ENCODE data around the gene NCOA3.
A peak's percentile ranks its signal among the peaks of the same experiment; 100 is the strongest.
"Not testable (repeated sequence)": the region's sequence is repeated elsewhere in the genome, so short reads cannot be mapped to it uniquely, and the experiment has no call there.

The NCOA3 gene

GRCh38 chr20:47501482-47502270, at the start of gene NCOA3:
NCOA3 (plus strand) TSS chr20:47501887; CDS start chr20:47622248, 120,361 bp downstream.
- peak; percentile 97 for DNase-seq (ENCODE audit: low read depth, low spot score)

- DNase-seq (ENCODE audit: low read depth, low spot score): no peak
Measured at GRCh38 chr20:47452736-47453161, 48.9 kb upstream of the NCOA3 start.

GRCh38 chr20:47453167-47453782, 48.4 kb upstream of the NCOA3 start:
- peak; percentile 91 for DNase-seq (ENCODE audit: low read depth, low spot score)

- peak; percentile 57 for DNase-seq (ENCODE audit: low read depth, low spot score)
Measured at GRCh38 chr20:47454298-47455132, 47.2 kb upstream of the NCOA3 start.

GRCh38 chr20:47455133-47456040, 46.3 kb upstream of the NCOA3 start:
- peak; percentile 32 for DNase-seq (ENCODE audit: low read depth, low spot score)

- DNase-seq (ENCODE audit: low read depth, low spot score): no peak
Measured at GRCh38 chr20:47456041-47456537, 45.6 kb upstream of the NCOA3 start.

- DNase-seq (ENCODE audit: low read depth, low spot score): no peak
Measured at GRCh38 chr20:47456952-47457724, 44.5 kb upstream of the NCOA3 start.

- not testable (repeated sequence) for DNase-seq (ENCODE audit: low read depth, low spot score)
Measured at GRCh38 chr20:47458280-47459050, 43.2 kb upstream of the NCOA3 start.

GRCh38 chr20:47459344-47460073, 42.2 kb upstream of the NCOA3 start:
- DNase-seq (ENCODE audit: low read depth, low spot score): no peak

GRCh38 chr20:47460761-47461112, 41.0 kb upstream of the NCOA3 start:
- not testable (repeated sequence) for DNase-seq (ENCODE audit: low read depth, low spot score)

- DNase-seq (ENCODE audit: low read depth, low spot score): no peak
Measured at GRCh38 chr20:47461120-47461685, 40.5 kb upstream of the NCOA3 start.

- not testable (repeated sequence) for DNase-seq (ENCODE audit: low read depth, low spot score)
Measured at GRCh38 chr20:47461906-47462305, 39.8 kb upstream of the NCOA3 start.

- DNase-seq (ENCODE audit: low read depth, low spot score): no peak
Measured at GRCh38 chr20:47464380-47465101, 37.1 kb upstream of the NCOA3 start.

GRCh38 chr20:47465335-47466090, 36.2 kb upstream of the NCOA3 start:
- DNase-seq (ENCODE audit: low read depth, low spot score): no peak

GRCh38 chr20:47466213-47466612, 35.5 kb upstream of the NCOA3 start:
- no peak for DNase-seq (ENCODE audit: low read depth, low spot score)

- peak; percentile 19 for DNase-seq (ENCODE audit: low read depth, low spot score)
Measured at GRCh38 chr20:47466704-47467459, 34.8 kb upstream of the NCOA3 start.

Data from ELF-1 (cell line).